Measurements from ENCODE around the gene TTC34. TPM values are rescaled to one million over a fixed set of nuclear protein-coding genes. Genes with fewer than 3 reads are reported as not detected.
"Not testable (repeated sequence)": the region's sequence is repeated elsewhere in the genome, so short reads cannot be mapped to it uniquely, and the experiment has no call there.

TTC34 gene
- total RNA-seq, 6 experiments from 2014 or later: 0.06 to 0.23 (median 0.18) TPM; not detected in 1

DNA sequence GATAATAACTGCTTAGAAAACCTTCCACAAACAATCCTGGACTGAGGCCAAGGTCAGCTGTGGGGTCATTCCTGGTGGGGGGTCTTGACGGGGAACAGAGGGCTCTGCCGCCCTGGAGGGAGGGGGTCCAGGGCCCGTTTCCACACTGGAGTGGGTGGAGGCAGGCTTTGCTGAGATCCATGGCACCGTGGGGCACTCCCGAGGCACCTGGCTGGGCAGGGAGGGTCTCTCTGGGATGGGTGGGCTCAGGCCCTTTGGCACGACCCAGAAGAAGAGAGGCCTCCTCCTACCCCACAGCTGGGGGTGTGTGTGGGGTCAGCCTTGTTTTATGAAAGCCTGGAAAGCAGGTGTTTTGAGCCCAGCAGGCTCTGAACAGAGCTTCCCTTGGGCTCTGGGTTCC lies 173.7 kb downstream of the TTC34 start:
- Histone ChIP-seq H3K9me3 (no peaks in the 10 kb centered on the region), H3K27ac (no peak overlapping the region), H3K27me3 (no peaks in the 10 kb centered on the region), H3K4me3 (no peak overlapping the region), H3K36me3 (no peaks in the 10 kb centered on the region), H3K4me1 (no peaks in the 10 kb centered on the region)
- WGBS (ENCODE audit: insufficient coverage, low coverage, low lambda C conversion rate, missing lambda C conversion rate): 0% methylated on average over 1 of the region's 6 CpGs
- ATAC-seq: no peak
- intact Hi-C loops (cut with DNase I): no loop called here
- peak in 1 of 3 donors; percentile 42 for DNase-seq
- no peak for TF ChIP-seq POLR2A (IDR thresholded peaks at IDR 0.05)
- TF ChIP-seq, protein P1, sequence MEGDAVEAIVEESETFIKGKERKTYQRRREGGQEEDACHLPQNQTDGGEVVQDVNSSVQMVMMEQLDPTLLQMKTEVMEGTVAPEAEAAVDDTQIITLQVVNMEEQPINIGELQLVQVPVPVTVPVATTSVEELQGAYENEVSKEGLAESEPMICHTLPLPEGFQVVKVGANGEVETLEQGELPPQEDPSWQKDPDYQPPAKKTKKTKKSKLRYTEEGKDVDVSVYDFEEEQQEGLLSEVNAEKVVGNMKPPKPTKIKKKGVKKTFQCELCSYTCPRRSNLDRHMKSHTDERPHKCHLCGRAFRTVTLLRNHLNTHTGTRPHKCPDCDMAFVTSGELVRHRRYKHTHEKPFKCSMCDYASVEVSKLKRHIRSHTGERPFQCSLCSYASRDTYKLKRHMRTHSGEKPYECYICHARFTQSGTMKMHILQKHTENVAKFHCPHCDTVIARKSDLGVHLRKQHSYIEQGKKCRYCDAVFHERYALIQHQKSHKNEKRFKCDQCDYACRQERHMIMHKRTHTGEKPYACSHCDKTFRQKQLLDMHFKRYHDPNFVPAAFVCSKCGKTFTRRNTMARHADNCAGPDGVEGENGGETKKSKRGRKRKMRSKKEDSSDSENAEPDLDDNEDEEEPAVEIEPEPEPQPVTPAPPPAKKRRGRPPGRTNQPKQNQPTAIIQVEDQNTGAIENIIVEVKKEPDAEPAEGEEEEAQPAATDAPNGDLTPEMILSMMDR (IDR thresholded peaks at IDR 0.05): no peak

DNA sequence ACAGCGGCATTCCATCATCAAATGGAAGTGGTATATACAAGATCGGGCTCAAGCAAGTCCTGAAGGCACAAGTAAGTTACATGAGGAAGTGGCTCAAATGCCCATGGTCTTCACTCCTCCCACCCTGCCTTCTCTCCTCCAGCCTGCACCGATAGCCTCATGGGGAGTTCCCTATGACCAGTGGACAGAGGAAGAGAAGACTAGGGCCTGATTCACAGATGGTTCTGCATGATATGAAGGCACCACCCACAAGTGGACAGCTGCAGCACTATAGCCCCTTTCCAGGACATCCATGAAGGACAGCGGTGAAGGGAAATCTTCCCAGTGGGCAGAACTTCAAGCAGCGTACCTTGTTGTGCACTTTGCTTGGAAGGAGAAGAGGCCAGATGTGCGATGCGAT lies 175.7 kb downstream of the TTC34 start:
- DNase-seq; intact Hi-C loops (cut with DNase I); H3K36me3 ChIP-seq; H3K27me3 ChIP-seq; H3K9me3 ChIP-seq; H3K4me1 ChIP-seq; H3K27ac ChIP-seq; ATAC-seq; H3K4me3 ChIP-seq: not testable (repeated sequence)
- 51% methylated on average over 6 of the region's 7 CpGs for WGBS (ENCODE audit: insufficient coverage, low coverage, low lambda C conversion rate, missing lambda C conversion rate)

DNA sequence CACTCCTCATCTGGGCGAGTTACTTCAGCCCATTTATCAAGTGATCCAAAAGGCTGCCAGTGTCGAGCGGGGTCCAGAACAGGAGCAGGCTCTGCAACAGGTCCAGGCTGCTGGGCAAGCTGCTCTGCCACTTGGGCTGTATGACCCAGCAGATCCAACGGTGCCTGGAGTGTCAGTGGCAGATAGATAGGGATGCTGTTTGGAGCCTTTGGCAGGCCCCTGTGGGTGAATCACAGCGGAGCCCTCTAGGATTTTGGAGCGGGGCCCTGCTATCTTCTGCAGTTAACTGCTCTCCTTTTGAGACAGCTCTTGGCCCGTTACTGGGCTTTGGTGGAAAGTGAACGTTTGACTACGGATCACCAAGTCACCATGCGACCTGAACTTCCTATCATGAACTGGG lies 176.2 kb downstream of the TTC34 start:
- ATAC-seq: no peak
- no peaks in the 10 kb centered on the region for H3K4me1 ChIP-seq
- TF ChIP-seq POLR2A (IDR thresholded peaks at IDR 0.05): no peak
- TF ChIP-seq, protein P1 (IDR thresholded peaks at IDR 0.05): no peak
- 79% methylated on average over 9 of the region's 10 CpGs for WGBS (ENCODE audit: insufficient coverage, low coverage, low lambda C conversion rate, missing lambda C conversion rate)
- no peaks in the 10 kb centered on the region for H3K9me3 ChIP-seq
- H3K27me3 ChIP-seq: no peaks in the 10 kb centered on the region
- no peak overlapping the region for H3K4me3 ChIP-seq
- intact Hi-C loops (cut with DNase I): no loop called here
- H3K27ac ChIP-seq: no peak overlapping the region
- no peaks in the 10 kb centered on the region for H3K36me3 ChIP-seq
- DNase-seq: no peak

DNA sequence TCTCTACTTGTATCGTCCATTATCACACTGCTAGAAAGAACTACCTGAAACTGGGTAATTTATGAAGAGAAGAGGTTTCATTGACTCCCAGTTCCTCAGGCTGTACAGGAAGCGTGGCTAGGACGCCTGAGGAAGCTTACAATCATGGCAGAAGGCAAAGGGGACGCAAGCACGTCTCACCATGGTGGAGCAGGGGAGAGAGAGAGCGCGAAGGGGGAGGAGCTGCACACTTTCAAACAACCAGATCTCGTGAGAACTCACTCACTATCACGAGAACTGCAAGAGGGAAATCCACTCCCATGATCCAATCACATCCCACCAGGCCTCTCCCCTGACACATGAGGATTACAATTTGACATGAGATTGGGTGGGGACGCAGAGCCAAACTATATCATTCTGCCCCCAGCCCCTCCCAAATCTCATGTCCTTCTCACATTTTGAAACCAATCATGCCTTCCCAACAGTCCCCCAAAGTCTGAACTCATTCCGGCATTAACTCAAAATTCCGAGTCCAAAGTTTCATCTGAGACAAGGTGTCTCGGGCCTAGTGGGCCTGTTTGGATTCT lies 176.7 kb downstream of the TTC34 start:
- ATAC-seq: no peak
- H3K27ac ChIP-seq: no peak overlapping the region
- no peaks in the 10 kb centered on the region for H3K36me3 ChIP-seq
- H3K27me3 ChIP-seq: no peaks in the 10 kb centered on the region
- TF ChIP-seq POLR2A (IDR thresholded peaks at IDR 0.05): no peak
- TF ChIP-seq, protein P1 (IDR thresholded peaks at IDR 0.05): no peak
- H3K9me3 ChIP-seq: no peaks in the 10 kb centered on the region
- WGBS (ENCODE audit: insufficient coverage, low coverage, low lambda C conversion rate, missing lambda C conversion rate): 78% methylated on average over 11 of the region's 13 CpGs
- H3K4me3 ChIP-seq: no peak overlapping the region
- H3K4me1 ChIP-seq: no peaks in the 10 kb centered on the region
- DNase-seq: no peak
- intact Hi-C loops (cut with DNase I): no loop called here

DNA sequence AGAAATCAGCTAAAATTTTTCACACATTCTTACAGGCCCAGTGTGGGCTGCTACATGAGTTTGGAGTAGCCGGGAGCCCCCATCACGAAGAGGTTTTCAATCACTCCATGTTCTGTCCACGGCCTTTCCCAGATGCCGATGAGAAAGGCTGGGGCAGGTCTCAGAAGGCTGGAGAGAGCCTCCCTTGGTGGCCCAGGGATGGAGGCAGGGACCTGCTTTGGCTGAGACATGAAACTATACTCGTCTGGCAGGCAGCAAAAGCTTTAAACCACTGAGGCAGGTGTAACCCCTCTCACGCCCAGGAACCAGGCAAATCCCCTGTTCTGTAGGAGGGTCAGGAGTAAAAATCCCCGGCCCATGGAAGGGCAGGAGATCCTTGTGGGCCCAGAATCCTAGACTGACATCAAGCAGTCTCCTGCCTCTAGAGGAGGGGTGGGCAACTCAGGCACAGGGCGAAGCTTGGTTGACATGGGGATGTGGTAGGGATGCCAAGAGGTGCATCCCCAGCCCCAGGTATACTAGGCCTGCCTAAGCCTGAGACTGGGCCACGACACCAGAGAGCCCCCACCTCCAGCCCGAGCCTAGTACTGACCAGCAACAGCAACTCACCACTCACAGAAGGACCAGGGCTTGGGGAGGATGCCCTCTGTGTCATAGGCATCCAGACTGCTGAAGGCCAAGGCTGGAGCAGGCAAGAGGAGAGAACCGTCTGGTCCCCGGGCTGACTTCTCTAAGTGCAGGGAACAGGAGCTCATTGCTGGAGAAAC lies 177.7 kb downstream of the TTC34 start:
- ATAC-seq (no peak), DNase-seq (no peak)
- H3K36me3 ChIP-seq: no peaks in the 10 kb centered on the region
- no peak overlapping the region for H3K27ac ChIP-seq
- no peaks in the 10 kb centered on the region for H3K4me1 ChIP-seq
- TF ChIP-seq POLR2A (IDR thresholded peaks at IDR 0.05): no peak
- TF ChIP-seq, protein P1 (IDR thresholded peaks at IDR 0.05): no peak
- no peaks in the 10 kb centered on the region for H3K9me3 ChIP-seq
- no peaks in the 10 kb centered on the region for H3K27me3 ChIP-seq
- intact Hi-C loops (cut with DNase I): no loop called here
- WGBS (ENCODE audit: insufficient coverage, low coverage, low lambda C conversion rate, missing lambda C conversion rate): 66% methylated on average over 6 of the region's 12 CpGs
- no peak overlapping the region for H3K4me3 ChIP-seq
